ENCODE data around the gene MIPOL1.

DNA sequence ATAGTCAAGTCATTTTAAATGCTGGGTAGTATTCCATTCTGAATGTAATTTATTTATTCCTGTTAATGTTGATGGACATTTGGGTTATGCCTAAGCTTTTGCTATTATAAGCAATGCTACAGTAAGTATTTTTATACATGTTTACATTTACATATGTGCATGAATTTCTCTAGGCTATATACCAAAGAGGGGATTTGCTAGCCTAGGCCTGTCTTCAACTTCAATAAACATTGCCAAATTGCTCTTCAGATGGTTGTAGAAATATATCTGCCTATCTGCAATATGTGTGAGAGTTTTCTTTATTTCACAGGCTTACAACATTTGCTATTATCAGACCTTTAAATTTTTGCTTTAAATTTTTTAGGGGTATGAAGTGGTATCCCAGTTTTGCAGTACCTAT is 87.0 kb downstream of the MIPOL1 start:
- TF ChIP-seq, protein P1, sequence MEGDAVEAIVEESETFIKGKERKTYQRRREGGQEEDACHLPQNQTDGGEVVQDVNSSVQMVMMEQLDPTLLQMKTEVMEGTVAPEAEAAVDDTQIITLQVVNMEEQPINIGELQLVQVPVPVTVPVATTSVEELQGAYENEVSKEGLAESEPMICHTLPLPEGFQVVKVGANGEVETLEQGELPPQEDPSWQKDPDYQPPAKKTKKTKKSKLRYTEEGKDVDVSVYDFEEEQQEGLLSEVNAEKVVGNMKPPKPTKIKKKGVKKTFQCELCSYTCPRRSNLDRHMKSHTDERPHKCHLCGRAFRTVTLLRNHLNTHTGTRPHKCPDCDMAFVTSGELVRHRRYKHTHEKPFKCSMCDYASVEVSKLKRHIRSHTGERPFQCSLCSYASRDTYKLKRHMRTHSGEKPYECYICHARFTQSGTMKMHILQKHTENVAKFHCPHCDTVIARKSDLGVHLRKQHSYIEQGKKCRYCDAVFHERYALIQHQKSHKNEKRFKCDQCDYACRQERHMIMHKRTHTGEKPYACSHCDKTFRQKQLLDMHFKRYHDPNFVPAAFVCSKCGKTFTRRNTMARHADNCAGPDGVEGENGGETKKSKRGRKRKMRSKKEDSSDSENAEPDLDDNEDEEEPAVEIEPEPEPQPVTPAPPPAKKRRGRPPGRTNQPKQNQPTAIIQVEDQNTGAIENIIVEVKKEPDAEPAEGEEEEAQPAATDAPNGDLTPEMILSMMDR (IDR thresholded peaks at IDR 0.05; ENCODE audit: low read length), result no peak
- TF ChIP-seq EZH2 (IDR thresholded peaks at IDR 0.05; ENCODE audit: borderline replicate concordance, low read length), result no peak
